Liver (tissue), 9 donors: ENCODE measurements around the gene SLC38A3. TPM values are rescaled to one million over a fixed set of nuclear protein-coding genes. Genes with fewer than 3 reads are reported as not detected.

Source experiments
- DNase-seq: peaks from one replicate; pipeline ENCODE4 v3.0.0-alpha.2; 2017; ENCODE audit warnings: low spot score
- H3K27ac ChIP-seq, 2 donors: one replicate each; pipeline ENCODE4 v1.7.0; 2013; ENCODE audit warnings: inconsistent platforms in 2 of 2, low read length in 2 of 2, control low read depth in 1 of 2, low read depth in 1 of 2, mild to moderate bottlenecking in 1 of 2
- H3K27me3 ChIP-seq, 4 donors: one replicate each; pipeline versions ENCODE4 v1.6.1 to v1.7.0; 2013; ENCODE audit warnings: low read length in 3 of 4, inconsistent platforms in 1 of 4, mild to moderate bottlenecking in 1 of 4, moderate library complexity in 1 of 4; ENCODE audit not compliant: control insufficient read depth in 4 of 4, insufficient read depth in 4 of 4
- H3K36me3 ChIP-seq, 4 donors: one replicate each; pipeline versions ENCODE4 v1.6.1 to v1.7.0; 2013; ENCODE audit warnings: low read length in 3 of 4, mild to moderate bottlenecking in 3 of 4, low read depth in 1 of 4, moderate library complexity in 1 of 4; ENCODE audit not compliant: control insufficient read depth in 4 of 4, insufficient read depth in 3 of 4
- H3K4me1 ChIP-seq, 4 donors: one replicate each; pipeline versions ENCODE4 v1.6.1 to v1.7.0; 2013; ENCODE audit warnings: low read length in 3 of 4, mild to moderate bottlenecking in 3 of 4, moderate library complexity in 1 of 4; ENCODE audit not compliant: control insufficient read depth in 4 of 4, insufficient read depth in 4 of 4
- H3K4me3 ChIP-seq, 3 donors: one replicate each; pipeline versions ENCODE4 v1.6.1 to v1.7.0; 2013; ENCODE audit warnings: low read length in 3 of 3, control low read depth in 1 of 3, low read depth in 1 of 3, mild to moderate bottlenecking in 1 of 3
- H3K9ac ChIP-seq, 2 donors: one replicate each; pipeline ENCODE4 v1.7.0; 2013; ENCODE audit warnings: low read length in 2 of 2, mild to moderate bottlenecking in 2 of 2, moderate library complexity in 2 of 2, control low read depth in 1 of 2, low read depth in 1 of 2
- H3K9me3 ChIP-seq, 4 donors: one replicate each; pipeline versions ENCODE4 v1.6.1 to v1.7.0; 2013; ENCODE audit warnings: low read length in 3 of 4; ENCODE audit not compliant: control insufficient read depth in 4 of 4
- EGR1 ChIP-seq, 2 donors: IDR thresholded peaks; 2 replicates each; pipeline ENCODE4 v1.6.1; 2016 to 2018; ENCODE audit warnings: antibody characterized with exemption in 2 of 2, low read depth in 2 of 2
- GABPA ChIP-seq, 2 donors: IDR thresholded peaks in 1 of 2; conservative IDR thresholded peaks in 1 of 2; 2 replicates each; pipeline ENCODE4 v1.6.1; 2016; ENCODE audit warnings: antibody characterized with exemption in 2 of 2, mild to moderate bottlenecking in 1 of 2, moderate library complexity in 1 of 2
- HNF4A ChIP-seq, 2 donors: conservative IDR thresholded peaks; 2 replicates each; pipeline ENCODE4 v1.6.1; 2016; ENCODE audit warnings: antibody characterized with exemption in 2 of 2, mild to moderate bottlenecking in 2 of 2
- HNF4G ChIP-seq: IDR thresholded peaks from 2 replicates; pipeline ENCODE4 v1.6.1; 2016; ENCODE audit warnings: antibody characterized with exemption
- JUND ChIP-seq, 2 donors: IDR thresholded peaks; 2 replicates each; pipeline ENCODE4 v1.6.1; 2016; ENCODE audit warnings: antibody characterized with exemption in 2 of 2
- NR2F2 ChIP-seq: IDR thresholded peaks from 2 replicates; pipeline ENCODE4 v1.6.1; 2016; ENCODE audit warnings: antibody characterized with exemption
- RAD21 ChIP-seq, 2 donors: IDR thresholded peaks; 2 replicates each; pipeline ENCODE4 v1.6.1; 2016; ENCODE audit warnings: antibody characterized with exemption in 2 of 2, mild to moderate bottlenecking in 2 of 2
- SP1 ChIP-seq: IDR thresholded peaks from 2 replicates; pipeline ENCODE4 v1.6.1; 2018; ENCODE audit warnings: antibody characterized with exemption, mild to moderate bottlenecking
- YY1 ChIP-seq: IDR thresholded peaks from 2 replicates; pipeline ENCODE4 v1.6.1; 2016; ENCODE audit warnings: antibody characterized with exemption, mild to moderate bottlenecking
- WGBS: extraction: QIAGEN DNeasy Blood & Tissue Kit; methylation state at CpG from one replicate; pipeline ENCODE4 v1.1.7; 2013; 5-methylcytosine and 5-hydroxymethylcytosine counted together
- polyA plus RNA-seq, 2 donors: library from polyadenylated mRNA; stranded (reverse) in 1 of 2; unstranded in 1 of 2; fragments of 200-250 nt in 1 of 2; fragments of >200 nt in 1 of 2; fragmentation: Nextera tagmentation in 1 of 2; extraction: Ambion mirVana in 1 of 2; gene quantifications; one replicate each; pipeline versions ENCODE4 v1.2.1 to v1.2.3, GENCODE V29; 2013 to 2015
- total RNA-seq, 2 donors: library from RNA; depleted of rRNA; stranded (reverse); fragments of >200 nt; gene quantifications; one replicate each; pipeline ENCODE4 v1.2.3, GENCODE V29; 2014
- TF ChIP-seq, protein P1 (sequence below): IDR thresholded peaks from 2 replicates; pipeline ENCODE4 v1.6.1; 2016; ENCODE audit warnings: antibody characterized with exemption, mild to moderate bottlenecking
- TF ChIP-seq, protein P2 (sequence below): fragments of 150-350 bp; IDR thresholded peaks from 2 replicates; pipeline ENCODE4 v1.5.1; 2017; ENCODE audit warnings: improper control_type of control experiment, low read depth, low read length; ENCODE audit not compliant: missing input control
- donor health status: healthy.
- donor health status: healthy.
- donor health status: healthy.
- donor health status: healthy.
- donor health status: healthy.

Gene SLC38A3
- total and polyA plus RNA-seq, 4 donors: 98.1 to 180 (median 140) TPM

- Histone ChIP-seq H3K27me3 (no peaks in the 10 kb centered on the region), H3K9me3 (no peaks in the 10 kb centered on the region), H3K9ac (no peak overlapping the region), H3K4me3 (no peak overlapping the region), H3K27ac (no peak overlapping the region), H3K36me3 (no peaks in the 10 kb centered on the region), H3K4me1 (peaks cover 13 to 57% (median 38%) of the 10 kb centered on the region in 4 donors)
- 47% methylated on average over 36 of the region's 36 CpGs for WGBS
- no peak for DNase-seq
- TF ChIP-seq JUND (IDR thresholded peaks at IDR 0.05): no peak
Observed at GRCh38 chr3:50193286-50193685, 11.8 kb upstream of the SLC38A3 start.

GRCh38 chr3:50193746-50194127, 11.3 kb upstream of the SLC38A3 start:
- Histone ChIP-seq H3K27ac (no peak overlapping the region), H3K4me1 (peaks cover 13 to 57% (median 38%) of the 10 kb centered on the region in 4 donors), H3K27me3 (no peaks in the 10 kb centered on the region), H3K36me3 (no peaks in the 10 kb centered on the region), H3K9me3 (no peaks in the 10 kb centered on the region), H3K4me3 (no peak overlapping the region), H3K9ac (no peak overlapping the region)
- WGBS: 60% methylated on average over 34 of the region's 34 CpGs
- no peak for DNase-seq
- TF ChIP-seq HNF4A (conservative IDR thresholded peaks at IDR 0.05): no peak

DNA sequence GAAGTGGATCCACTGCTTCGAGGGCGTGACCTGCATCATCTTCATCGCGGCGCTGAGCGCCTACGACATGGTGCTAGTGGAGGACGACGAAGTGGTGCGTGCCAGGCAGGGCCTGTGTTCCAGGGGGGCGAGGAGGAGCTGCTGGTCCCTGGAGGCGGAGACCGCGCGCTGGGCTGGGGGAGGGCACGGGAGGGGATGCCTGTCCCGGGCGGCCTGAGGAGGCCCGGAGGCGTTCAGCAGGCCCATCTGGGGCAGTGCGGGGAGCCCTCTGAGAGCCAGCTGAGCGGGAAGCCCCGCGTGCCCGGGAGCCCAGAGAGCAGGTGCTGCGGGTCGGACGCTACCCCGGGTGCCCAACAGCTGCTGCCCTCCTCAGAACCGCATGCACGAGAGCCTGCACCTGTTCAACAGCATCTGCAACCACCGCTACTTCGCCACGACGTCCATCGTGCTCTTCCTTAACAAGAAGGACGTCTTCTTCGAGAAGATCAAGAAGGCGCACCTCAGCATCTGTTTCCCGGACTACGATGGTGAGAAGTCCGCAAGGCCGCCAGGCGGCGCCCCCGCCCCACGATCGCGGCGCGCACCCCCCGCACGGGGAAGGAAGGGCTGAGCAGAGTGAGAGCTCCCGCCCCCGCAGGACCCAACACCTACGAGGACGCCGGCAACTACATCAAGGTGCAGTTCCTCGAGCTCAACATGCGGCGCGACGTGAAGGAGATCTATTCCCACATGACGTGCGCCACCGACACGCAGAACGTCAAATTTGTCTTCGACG, 10.8 kb upstream of the SLC38A3 start:
- no peaks in the 10 kb centered on the region for H3K27me3 ChIP-seq

GRCh38 chr3:50194903-50195500, 10.1 kb upstream of the SLC38A3 start:
- Histone ChIP-seq H3K4me1 (peaks cover 13 to 55% (median 37%) of the 10 kb centered on the region in 4 donors), H3K9ac (peak overlapping the region; percentile 73 to 75), H3K27ac (peak overlapping the region; percentile 97 to 99), H3K27me3 (no peaks in the 10 kb centered on the region), H3K4me3 (peak overlapping the region in 2 of 3 donors; percentile 47 to 59), H3K9me3 (no peaks in the 10 kb centered on the region), H3K36me3 (no peaks in the 10 kb centered on the region)
- peak; percentile 71 for DNase-seq
- 31% methylated on average over 14 of the region's 14 CpGs for WGBS
- TF ChIP-seq, protein P1, sequence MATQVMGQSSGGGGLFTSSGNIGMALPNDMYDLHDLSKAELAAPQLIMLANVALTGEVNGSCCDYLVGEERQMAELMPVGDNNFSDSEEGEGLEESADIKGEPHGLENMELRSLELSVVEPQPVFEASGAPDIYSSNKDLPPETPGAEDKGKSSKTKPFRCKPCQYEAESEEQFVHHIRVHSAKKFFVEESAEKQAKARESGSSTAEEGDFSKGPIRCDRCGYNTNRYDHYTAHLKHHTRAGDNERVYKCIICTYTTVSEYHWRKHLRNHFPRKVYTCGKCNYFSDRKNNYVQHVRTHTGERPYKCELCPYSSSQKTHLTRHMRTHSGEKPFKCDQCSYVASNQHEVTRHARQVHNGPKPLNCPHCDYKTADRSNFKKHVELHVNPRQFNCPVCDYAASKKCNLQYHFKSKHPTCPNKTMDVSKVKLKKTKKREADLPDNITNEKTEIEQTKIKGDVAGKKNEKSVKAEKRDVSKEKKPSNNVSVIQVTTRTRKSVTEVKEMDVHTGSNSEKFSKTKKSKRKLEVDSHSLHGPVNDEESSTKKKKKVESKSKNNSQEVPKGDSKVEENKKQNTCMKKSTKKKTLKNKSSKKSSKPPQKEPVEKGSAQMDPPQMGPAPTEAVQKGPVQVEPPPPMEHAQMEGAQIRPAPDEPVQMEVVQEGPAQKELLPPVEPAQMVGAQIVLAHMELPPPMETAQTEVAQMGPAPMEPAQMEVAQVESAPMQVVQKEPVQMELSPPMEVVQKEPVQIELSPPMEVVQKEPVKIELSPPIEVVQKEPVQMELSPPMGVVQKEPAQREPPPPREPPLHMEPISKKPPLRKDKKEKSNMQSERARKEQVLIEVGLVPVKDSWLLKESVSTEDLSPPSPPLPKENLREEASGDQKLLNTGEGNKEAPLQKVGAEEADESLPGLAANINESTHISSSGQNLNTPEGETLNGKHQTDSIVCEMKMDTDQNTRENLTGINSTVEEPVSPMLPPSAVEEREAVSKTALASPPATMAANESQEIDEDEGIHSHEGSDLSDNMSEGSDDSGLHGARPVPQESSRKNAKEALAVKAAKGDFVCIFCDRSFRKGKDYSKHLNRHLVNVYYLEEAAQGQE: peak; percentile 25
- TF ChIP-seq YY1 (peak; percentile 10), SP1 (no peak), JUND (IDR thresholded peaks at IDR 0.05) (no peak), NR2F2 (no peak), GABPA (IDR thresholded peaks at IDR 0.05 in 1 of 2, conservative IDR thresholded peaks at IDR 0.05 in 1 of 2) (no peak), RAD21 (IDR thresholded peaks at IDR 0.05) (no peak)

More for the DNA sequence above, 10.8 kb upstream of the SLC38A3 start:
- Histone ChIP-seq H3K9me3 (no peaks in the 10 kb centered on the region), H3K36me3 (no peaks in the 10 kb centered on the region), H3K27ac (peak overlapping the region; percentile 97 to 99), H3K4me1 (peaks cover 13 to 57% (median 38%) of the 10 kb centered on the region in 4 donors), H3K4me3 (peak overlapping the region; percentile 33 to 59 (median 47)), H3K9ac (no peak overlapping the region)
- TF ChIP-seq HNF4G: no peak
- TF ChIP-seq RAD21 (IDR thresholded peaks at IDR 0.05): peak; percentile 93 to 95
- TF ChIP-seq, protein P2, sequence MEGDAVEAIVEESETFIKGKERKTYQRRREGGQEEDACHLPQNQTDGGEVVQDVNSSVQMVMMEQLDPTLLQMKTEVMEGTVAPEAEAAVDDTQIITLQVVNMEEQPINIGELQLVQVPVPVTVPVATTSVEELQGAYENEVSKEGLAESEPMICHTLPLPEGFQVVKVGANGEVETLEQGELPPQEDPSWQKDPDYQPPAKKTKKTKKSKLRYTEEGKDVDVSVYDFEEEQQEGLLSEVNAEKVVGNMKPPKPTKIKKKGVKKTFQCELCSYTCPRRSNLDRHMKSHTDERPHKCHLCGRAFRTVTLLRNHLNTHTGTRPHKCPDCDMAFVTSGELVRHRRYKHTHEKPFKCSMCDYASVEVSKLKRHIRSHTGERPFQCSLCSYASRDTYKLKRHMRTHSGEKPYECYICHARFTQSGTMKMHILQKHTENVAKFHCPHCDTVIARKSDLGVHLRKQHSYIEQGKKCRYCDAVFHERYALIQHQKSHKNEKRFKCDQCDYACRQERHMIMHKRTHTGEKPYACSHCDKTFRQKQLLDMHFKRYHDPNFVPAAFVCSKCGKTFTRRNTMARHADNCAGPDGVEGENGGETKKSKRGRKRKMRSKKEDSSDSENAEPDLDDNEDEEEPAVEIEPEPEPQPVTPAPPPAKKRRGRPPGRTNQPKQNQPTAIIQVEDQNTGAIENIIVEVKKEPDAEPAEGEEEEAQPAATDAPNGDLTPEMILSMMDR: peak; percentile 77
- TF ChIP-seq EGR1 (IDR thresholded peaks at IDR 0.05; ENCODE audit: low read depth in 2 of 2): peak; percentile 80 to 86
- 17% methylated on average over 70 of the region's 70 CpGs for WGBS
- peak; percentile 69 for DNase-seq
